ENCODE measurements around the gene TSPOAP1.
A peak's percentile ranks its signal among the peaks of the same experiment; 100 is the strongest.

DNA sequence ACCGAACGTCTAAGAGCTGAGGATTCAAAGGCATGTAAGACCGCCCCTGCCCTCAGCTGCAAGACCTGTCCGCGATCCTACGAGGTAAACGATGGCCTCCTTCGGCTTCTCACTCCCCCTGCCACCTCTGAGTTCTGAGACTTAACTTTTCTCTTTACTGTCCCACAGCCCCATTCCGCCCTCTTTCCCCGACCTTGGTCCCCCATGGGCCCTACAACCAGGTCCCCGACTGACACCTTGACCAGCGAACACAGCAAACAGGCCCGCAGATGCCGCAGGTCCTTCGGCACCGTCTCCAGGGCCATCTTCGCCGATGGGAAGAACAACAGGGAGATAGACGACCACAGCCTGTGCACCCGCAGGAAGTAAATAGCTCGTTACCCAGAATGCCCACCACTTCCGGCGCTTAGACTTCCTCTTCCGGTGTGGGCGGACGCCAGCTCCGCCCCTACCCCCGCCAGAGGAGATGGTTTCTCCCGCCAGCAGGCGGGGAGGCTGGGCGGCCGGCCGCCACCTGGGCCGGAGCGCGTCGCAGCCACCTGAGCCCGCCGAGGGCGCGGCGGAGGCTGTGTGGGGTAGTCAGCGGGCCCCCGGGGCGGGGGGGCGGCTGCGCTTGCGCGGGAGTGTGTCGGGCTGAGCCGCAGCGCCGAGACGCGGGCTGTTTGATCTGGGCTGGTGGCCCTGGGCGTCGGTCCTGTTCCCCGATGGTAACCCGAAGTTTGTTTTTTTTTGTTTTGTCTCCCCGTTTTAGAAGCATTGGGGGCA is 23.4 kb upstream of the TSPOAP1 start, which contains the start of gene SUPT4H1:
- TF ChIP-seq, protein P1, sequence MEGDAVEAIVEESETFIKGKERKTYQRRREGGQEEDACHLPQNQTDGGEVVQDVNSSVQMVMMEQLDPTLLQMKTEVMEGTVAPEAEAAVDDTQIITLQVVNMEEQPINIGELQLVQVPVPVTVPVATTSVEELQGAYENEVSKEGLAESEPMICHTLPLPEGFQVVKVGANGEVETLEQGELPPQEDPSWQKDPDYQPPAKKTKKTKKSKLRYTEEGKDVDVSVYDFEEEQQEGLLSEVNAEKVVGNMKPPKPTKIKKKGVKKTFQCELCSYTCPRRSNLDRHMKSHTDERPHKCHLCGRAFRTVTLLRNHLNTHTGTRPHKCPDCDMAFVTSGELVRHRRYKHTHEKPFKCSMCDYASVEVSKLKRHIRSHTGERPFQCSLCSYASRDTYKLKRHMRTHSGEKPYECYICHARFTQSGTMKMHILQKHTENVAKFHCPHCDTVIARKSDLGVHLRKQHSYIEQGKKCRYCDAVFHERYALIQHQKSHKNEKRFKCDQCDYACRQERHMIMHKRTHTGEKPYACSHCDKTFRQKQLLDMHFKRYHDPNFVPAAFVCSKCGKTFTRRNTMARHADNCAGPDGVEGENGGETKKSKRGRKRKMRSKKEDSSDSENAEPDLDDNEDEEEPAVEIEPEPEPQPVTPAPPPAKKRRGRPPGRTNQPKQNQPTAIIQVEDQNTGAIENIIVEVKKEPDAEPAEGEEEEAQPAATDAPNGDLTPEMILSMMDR (IDR thresholded peaks at IDR 0.05) = no peak
- TF ChIP-seq POLR2AphosphoS5 (IDR thresholded peaks at IDR 0.05; ENCODE audit: insufficient read depth in 1 of 2, low read depth in 1 of 2) = peak; percentile 82 to 96
- peak in 1 of 2 donors; percentile 81 for TF ChIP-seq POLR2A (IDR thresholded peaks at IDR 0.05)
